ENCODE measurements around the gene LMAN1L. TPM values are rescaled to one million over a fixed set of nuclear protein-coding genes. Genes with fewer than 3 reads are reported as not detected.

Gene LMAN1L
- total RNA-seq, 1 experiment from 2014 or later = not detected

DNA sequence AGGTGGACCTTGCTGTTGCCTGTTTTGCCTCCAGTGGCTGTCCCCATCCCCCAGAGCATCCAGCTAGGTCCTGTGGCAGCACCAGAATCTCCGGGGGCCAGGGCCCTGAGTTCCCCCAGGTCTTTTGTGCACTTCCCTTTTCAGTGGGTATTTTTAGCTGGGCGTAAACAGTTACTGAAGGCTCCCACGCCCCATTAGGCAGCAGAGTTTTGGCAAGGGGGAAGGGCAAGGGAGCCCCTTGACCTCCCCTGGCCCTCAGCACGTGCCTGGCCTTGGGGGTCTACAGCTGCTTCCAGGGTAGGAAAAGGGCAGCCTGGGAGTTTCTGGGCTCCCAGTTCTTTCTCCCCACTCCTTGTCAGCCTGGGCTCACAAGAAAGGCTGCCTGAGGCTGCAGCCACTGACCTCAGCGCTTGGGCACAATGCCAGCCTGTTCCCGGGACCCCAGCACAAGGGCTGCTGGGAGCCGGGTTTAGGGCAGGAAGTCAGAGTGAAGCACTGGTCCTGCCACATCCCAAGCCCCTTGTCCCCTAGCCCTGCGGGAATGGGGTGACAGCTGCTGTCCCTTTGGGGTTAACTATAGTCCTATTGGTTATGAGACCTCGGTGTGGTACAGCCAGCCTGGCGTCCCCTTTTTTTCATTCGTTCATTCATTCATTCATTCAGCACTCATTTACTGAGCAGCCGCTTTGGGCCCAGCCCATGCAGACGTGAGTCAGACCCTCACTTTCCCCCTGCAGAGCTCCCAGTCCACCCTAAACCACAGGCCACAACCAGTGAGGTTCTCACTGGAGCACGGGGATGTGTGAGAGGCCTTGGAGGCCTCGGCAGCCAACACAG, 22.3 kb upstream of the LMAN1L start (continued):
- TF ChIP-seq ZNF532 (CRISPR knock-in tag; IDR thresholded peaks at IDR 0.05; ENCODE audit: borderline replicate concordance) (no peak), ATF1 (CRISPR knock-in tag; IDR thresholded peaks at IDR 0.05) (no peak), CBFB (CRISPR knock-in tag; IDR thresholded peaks at IDR 0.05; ENCODE audit: low read depth) (no peak)

DNA sequence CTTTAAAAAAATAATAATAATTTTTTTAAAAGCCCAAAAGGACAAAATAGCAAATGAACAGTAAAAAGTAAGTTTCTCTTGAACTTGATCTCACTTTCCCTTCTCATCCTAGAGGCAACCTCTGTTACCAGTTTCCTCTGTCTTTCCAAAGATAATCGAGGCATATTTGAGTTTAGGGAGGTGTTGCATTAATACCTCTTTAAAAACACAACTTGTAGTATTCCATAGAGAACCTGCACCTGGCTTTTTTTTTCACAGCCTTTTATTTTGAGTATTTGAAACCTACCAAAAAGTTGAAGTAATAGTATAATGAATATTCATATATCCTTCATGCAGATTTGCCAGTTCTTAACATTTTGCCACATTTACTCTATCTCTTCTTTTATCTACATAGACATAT, 21.6 kb upstream of the LMAN1L start:
- no peak for TF ChIP-seq ZNF121 (CRISPR knock-in tag; IDR thresholded peaks at IDR 0.05)
- TF ChIP-seq RELA (CRISPR knock-in tag; IDR thresholded peaks at IDR 0.05; ENCODE audit: borderline replicate concordance) = no peak
- TF ChIP-seq TEAD1 (CRISPR knock-in tag; IDR thresholded peaks at IDR 0.05) = no peak
- TF ChIP-seq IRF1 (CRISPR knock-in tag; IDR thresholded peaks at IDR 0.05) = no peak
- no peak for TF ChIP-seq OVOL2 (CRISPR knock-in tag; IDR thresholded peaks at IDR 0.05; ENCODE audit: borderline replicate concordance)
- TF ChIP-seq HMGA2 (CRISPR knock-in tag; IDR thresholded peaks at IDR 0.05) = no peak
- TF ChIP-seq NFYB (CRISPR knock-in tag; conservative IDR thresholded peaks at IDR 0.05; ENCODE audit: low read depth) = no peak
- no peak for TF ChIP-seq ELF4 (CRISPR knock-in tag; IDR thresholded peaks at IDR 0.05; ENCODE audit: low read depth)
- TF ChIP-seq, protein P1, sequence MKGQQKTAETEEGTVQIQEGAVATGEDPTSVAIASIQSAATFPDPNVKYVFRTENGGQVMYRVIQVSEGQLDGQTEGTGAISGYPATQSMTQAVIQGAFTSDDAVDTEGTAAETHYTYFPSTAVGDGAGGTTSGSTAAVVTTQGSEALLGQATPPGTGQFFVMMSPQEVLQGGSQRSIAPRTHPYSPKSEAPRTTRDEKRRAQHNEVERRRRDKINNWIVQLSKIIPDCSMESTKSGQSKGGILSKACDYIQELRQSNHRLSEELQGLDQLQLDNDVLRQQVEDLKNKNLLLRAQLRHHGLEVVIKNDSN (CRISPR knock-in tag; IDR thresholded peaks at IDR 0.05) = no peak
- TF ChIP-seq, protein P2, sequence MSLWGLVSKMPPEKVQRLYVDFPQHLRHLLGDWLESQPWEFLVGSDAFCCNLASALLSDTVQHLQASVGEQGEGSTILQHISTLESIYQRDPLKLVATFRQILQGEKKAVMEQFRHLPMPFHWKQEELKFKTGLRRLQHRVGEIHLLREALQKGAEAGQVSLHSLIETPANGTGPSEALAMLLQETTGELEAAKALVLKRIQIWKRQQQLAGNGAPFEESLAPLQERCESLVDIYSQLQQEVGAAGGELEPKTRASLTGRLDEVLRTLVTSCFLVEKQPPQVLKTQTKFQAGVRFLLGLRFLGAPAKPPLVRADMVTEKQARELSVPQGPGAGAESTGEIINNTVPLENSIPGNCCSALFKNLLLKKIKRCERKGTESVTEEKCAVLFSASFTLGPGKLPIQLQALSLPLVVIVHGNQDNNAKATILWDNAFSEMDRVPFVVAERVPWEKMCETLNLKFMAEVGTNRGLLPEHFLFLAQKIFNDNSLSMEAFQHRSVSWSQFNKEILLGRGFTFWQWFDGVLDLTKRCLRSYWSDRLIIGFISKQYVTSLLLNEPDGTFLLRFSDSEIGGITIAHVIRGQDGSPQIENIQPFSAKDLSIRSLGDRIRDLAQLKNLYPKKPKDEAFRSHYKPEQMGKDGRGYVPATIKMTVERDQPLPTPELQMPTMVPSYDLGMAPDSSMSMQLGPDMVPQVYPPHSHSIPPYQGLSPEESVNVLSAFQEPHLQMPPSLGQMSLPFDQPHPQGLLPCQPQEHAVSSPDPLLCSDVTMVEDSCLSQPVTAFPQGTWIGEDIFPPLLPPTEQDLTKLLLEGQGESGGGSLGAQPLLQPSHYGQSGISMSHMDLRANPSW (CRISPR knock-in tag; conservative IDR thresholded peaks at IDR 0.05; ENCODE audit: low read depth) = no peak
- TF ChIP-seq ZNF138 (CRISPR knock-in tag; conservative IDR thresholded peaks at IDR 0.05) = no peak
- DNase-seq (ENCODE audit: low spot score) (no peak), ATAC-seq (no peak)
- H3K27me3 Mint-ChIP-seq (ENCODE audit: low read depth) = no peaks in the 10 kb centered on the region; the same call in 1 of the 2 replicates
- no peaks in the 10 kb centered on the region for H3K36me3 Mint-ChIP-seq
- peaks cover 41% of the 10 kb centered on the region for H3K4me1 Mint-ChIP-seq
- ChIA-PET CTCF (interaction anchor here (2.6 to 14.8 kb wide), 2 partner anchors 8 to 17 kb away, joined by 11 to 360 read pairs; no protein-coding TSS in a partner anchor), POLR2A (no interaction called here)
- H3K27ac Mint-ChIP-seq = no peak overlapping the region
- no peak overlapping the region for H3K4me3 Mint-ChIP-seq
- H3K9me3 Mint-ChIP-seq = no peaks in the 10 kb centered on the region

DNA sequence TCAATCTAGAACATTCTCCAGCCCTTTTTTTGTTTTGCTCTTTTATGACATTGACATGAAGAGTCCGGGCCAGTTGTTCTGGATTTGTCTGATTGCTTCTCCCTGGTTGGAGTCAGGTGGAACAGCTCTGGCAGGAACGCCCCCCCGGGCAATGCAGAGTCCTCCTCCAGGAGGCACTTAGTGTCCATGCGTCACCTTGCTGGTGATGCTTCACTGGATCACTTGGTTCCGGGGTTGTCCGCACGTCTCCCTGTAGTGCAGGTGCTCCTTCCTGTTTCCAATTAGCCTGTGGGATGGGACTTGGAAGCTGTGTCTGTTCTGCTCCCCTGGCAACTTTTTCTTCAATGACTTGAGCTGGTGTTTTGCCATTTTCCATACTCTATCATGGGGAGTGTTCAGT, 21.0 kb upstream of the LMAN1L start:
- H3K27ac Mint-ChIP-seq = no peak overlapping the region
- no peaks in the 10 kb centered on the region for H3K36me3 Mint-ChIP-seq
- no peaks in the 10 kb centered on the region; the same call in 1 of the 2 replicates for H3K27me3 Mint-ChIP-seq (ENCODE audit: low read depth)
- ChIA-PET CTCF (interaction anchor here (1.3 to 3.7 kb wide), 6 partner anchors 8 to 30 kb away, joined by 3 to 79 read pairs (median 11); partner anchors contain the start of gene CSK), POLR2A (no interaction called here)
- H3K4me1 Mint-ChIP-seq = peaks cover 41% of the 10 kb centered on the region
- H3K9me3 Mint-ChIP-seq = no peaks in the 10 kb centered on the region
- ATAC-seq (no peak), DNase-seq (ENCODE audit: low spot score) (no peak)
- H3K4me3 Mint-ChIP-seq = no peak overlapping the region
- no peak for TF ChIP-seq RORB (CRISPR knock-in tag; IDR thresholded peaks at IDR 0.05)
- no peak for TF ChIP-seq NR3C1 (CRISPR knock-in tag; conservative IDR thresholded peaks at IDR 0.05; ENCODE audit: low read depth)
- no peak for TF ChIP-seq PRRX2 (CRISPR knock-in tag; IDR thresholded peaks at IDR 0.05)
- no peak for TF ChIP-seq AFF4 (CRISPR knock-in tag; IDR thresholded peaks at IDR 0.05; ENCODE audit: borderline replicate concordance)
- no peak for TF ChIP-seq ZNF671 (CRISPR knock-in tag; IDR thresholded peaks at IDR 0.05)
- no peak for TF ChIP-seq SMAD4 (CRISPR knock-in tag; IDR thresholded peaks at IDR 0.05)
